GM12878 (cell line): ENCODE data around the gene SCN11A. TPM values are rescaled to one million over a fixed set of nuclear protein-coding genes. Genes with fewer than 3 reads are reported as not detected.
A peak's percentile ranks its signal among the peaks of the same experiment; 100 is the strongest.

ENCODE experiments used
- ATAC-seq: fragments of 200-7000 bp; cut with Tn5 transposase; 3 replicates; pipeline ENCODE4 v1.9.1; 2020; ENCODE audit warnings: mild to moderate bottlenecking, moderate library complexity
- BruUV-seq: library from RNA; stranded (reverse); fragments of 400-500 nt; replicated peaks from 2 replicates; lab custom pipeline; 2021; lab: Mats Ljungman, UMichigan
- CTCF ChIA-PET: fragments of 300-600 bp; sonication (Branson Sonifier 250); formaldehyde crosslinking; extraction: SDS; loops from one replicate; lab custom pipeline; 2021; ENCODE audit warnings: inconsistent platforms; lab: Yijun Ruan, JAX
- POLR2A ChIA-PET: fragments of 350-600 bp; formaldehyde crosslinking; extraction: SDS; loops from one replicate; lab custom pipeline; 2021; ENCODE audit warnings: inconsistent platforms; lab: Charles Lee
- RAD21 ChIA-PET: fragments of 300-600 bp; sonication (Branson Sonifier 250); formaldehyde crosslinking; loops from one replicate; lab custom pipeline; 2023; ENCODE audit warnings: antibody characterized with exemption; ENCODE audit not compliant: unreplicated experiment; lab: Charles Lee
- SMC1A ChIA-PET: fragments of 300-600 bp; sonication (Branson Sonifier 250); formaldehyde crosslinking; loops from one replicate; lab custom pipeline; 2023; ENCODE audit not compliant: unreplicated experiment, uncharacterized antibody; lab: Charles Lee
- DNase-seq: peaks from one replicate; pipeline ENCODE4 v3.0.0-alpha.2; 2011; ENCODE audit warnings: low read depth, low spot score
- FAIRE-seq: peaks from 3 replicates; lab custom pipeline; 2011; peaks lifted over from hg19 to GRCh38; lab: Jason Lieb, UNC
- H2AFZ ChIP-seq: 2 replicates; pipeline ENCODE4 v1.6.0; 2011; ENCODE audit warnings: low read depth, low read length, control low read depth; ENCODE audit not compliant: control insufficient read depth
- H3K27ac ChIP-seq: 2 replicates; pipeline ENCODE4 v1.5.1; 2011; ENCODE audit warnings: control low read depth; ENCODE audit not compliant: control insufficient read depth, insufficient read depth
- H3K27me3 ChIP-seq, 2 experiments: replicated peaks in 1 of 2; 2 replicates each; pipeline versions ENCODE4 v1.6.0 to v1.6.1; 2011; ENCODE audit warnings: low read length in 1 of 2; ENCODE audit not compliant: control insufficient read depth in 2 of 2, insufficient read depth in 2 of 2
- H3K36me3 ChIP-seq, 2 experiments: 2 replicates each; pipeline ENCODE4 v1.5.1; 2011; ENCODE audit warnings: low read length in 1 of 2; ENCODE audit not compliant: control insufficient read depth in 2 of 2, insufficient read depth in 2 of 2
- H3K4me1 ChIP-seq: 2 replicates; pipeline ENCODE4 v1.6.1; 2011; ENCODE audit warnings: mild to moderate bottlenecking, low read length, moderate library complexity, mixed read lengths; ENCODE audit not compliant: control insufficient read depth, insufficient read depth
- H3K4me2 ChIP-seq: 2 replicates; pipeline ENCODE4 v1.6.0; 2011; ENCODE audit warnings: control low read depth; ENCODE audit not compliant: control insufficient read depth, insufficient read depth
- H3K4me3 ChIP-seq: fragments of 200-600 bp; sonication (generic); 2 replicates; pipeline ENCODE4 v1.5.1; 2016
- H3K79me2 ChIP-seq: 2 replicates; pipeline ENCODE4 v1.6.0; 2011; ENCODE audit warnings: low read length; ENCODE audit not compliant: control insufficient read depth, insufficient read depth
- H3K9ac ChIP-seq: 2 replicates; pipeline ENCODE4 v1.8.0; 2011; ENCODE audit warnings: low read length, control low read depth, mixed read lengths; ENCODE audit not compliant: control insufficient read depth, insufficient read depth
- H3K9me3 ChIP-seq: replicated peaks from 3 replicates; pipeline ENCODE4 v1.5.1; 2011; ENCODE audit warnings: mild to moderate bottlenecking, low read length; ENCODE audit not compliant: control insufficient read depth, insufficient read depth
- H4K20me1 ChIP-seq: 2 replicates; pipeline ENCODE4 v1.6.0; 2011; ENCODE audit not compliant: control insufficient read depth, insufficient read depth
- ASH2L ChIP-seq: fragments of 300-600, 200-600 bp; sonication (generic); IDR thresholded peaks from 2 replicates; pipeline ENCODE4 v1.6.1; 2017; ENCODE audit warnings: low read depth, mild to moderate bottlenecking, borderline replicate concordance
- BACH1 ChIP-seq: fragments of 450-650 bp; IDR thresholded peaks from 2 replicates; pipeline ENCODE4 v1.6.1; 2017; ENCODE audit warnings: mild to moderate bottlenecking, borderline replicate concordance
- CHD2 ChIP-seq: IDR thresholded peaks from 2 replicates; pipeline ENCODE4 v1.6.1; 2011; ENCODE audit warnings: low read depth, low read length, improper control_type of control experiment, borderline replicate concordance
- CREM ChIP-seq: IDR thresholded peaks from 2 replicates; pipeline ENCODE4 v1.6.1; 2014; ENCODE audit warnings: antibody characterized with exemption, low read depth
- CTCF ChIP-seq, 3 experiments: IDR thresholded peaks in 2 of 3; conservative IDR thresholded peaks in 1 of 3; 2 replicates each; pipeline ENCODE4 v1.5.1; 2011; ENCODE audit warnings: low read depth in 3 of 3, low read length in 3 of 3, mild to moderate bottlenecking in 3 of 3, control low read depth in 2 of 3, moderate library complexity in 2 of 3, inconsistent platforms in 1 of 3, mixed read lengths in 1 of 3; ENCODE audit not compliant: control insufficient read depth in 2 of 3, insufficient read depth in 1 of 3; ENCODE audit errors: extremely low read depth in 1 of 3
- FOS ChIP-seq: IDR thresholded peaks from 3 replicates; pipeline ENCODE4 v1.6.1; 2011; ENCODE audit warnings: borderline replicate concordance; ENCODE audit not compliant: insufficient read length; ENCODE audit errors: extremely low read depth
- HDAC6 ChIP-seq: fragments of 200-600 bp; sonication (generic); IDR thresholded peaks from one replicate; pipeline ENCODE4 v1.8.0; 2017; ENCODE audit warnings: antibody characterized with exemption; ENCODE audit not compliant: unreplicated experiment
- IRF4 ChIP-seq: IDR thresholded peaks from 2 replicates; pipeline ENCODE4 v1.6.1; 2011; ENCODE audit warnings: low read depth, low read length
- RBBP5 ChIP-seq: fragments of 200-600 bp; sonication (generic); conservative IDR thresholded peaks from 2 replicates; pipeline ENCODE4 v1.6.1; 2016
- RFX5 ChIP-seq: IDR thresholded peaks from 2 replicates; pipeline ENCODE4 v1.6.1; 2011; ENCODE audit warnings: low read depth, low read length, improper control_type of control experiment
- ZNF592 ChIP-seq: fragments of 450-650 bp; IDR thresholded peaks from 2 replicates; pipeline ENCODE4 v1.6.1; 2017; ENCODE audit warnings: mild to moderate bottlenecking, moderate library complexity
- ZNF687 ChIP-seq: fragments of 450-650 bp; IDR thresholded peaks from 2 replicates; pipeline ENCODE4 v1.6.1; 2017; ENCODE audit warnings: mild to moderate bottlenecking, moderate library complexity
- WGBS: methylation state at CpG from one replicate; pipeline ENCODE4 v1.1.6; 2016; ENCODE audit warnings: low lambda C conversion rate; ENCODE audit not compliant: insufficient replicate concordance, insufficient coverage; ENCODE audit errors: missing lambda C conversion rate; 5-methylcytosine and 5-hydroxymethylcytosine counted together
- in situ Hi-C: fragments of 300-500 bp; cut with MboI; formaldehyde crosslinking; loops from 9 replicates; pipeline ENCODE4 v1.14.3; 2018; ENCODE audit warnings: mixed read lengths
- intact Hi-C: fragments of 100-400 bp; cut with micrococcal nuclease; formaldehyde crosslinking; loops from one replicate; pipeline ENCODE4 v1.14.2; 2022; ENCODE audit not compliant: unreplicated experiment
- polyA plus RNA-seq, 11 experiments: library from polyadenylated mRNA; depleted of rRNA in 4 of 11; unstranded in 6 of 11; stranded (reverse) in 5 of 11; fragments of >200 nt; fragmentation: Nextera tagmentation in 4 of 11; fragmentation: Illumina TruSeq in 1 of 11; extraction: Ambion mirVana in 4 of 11; extraction: Trizol in 1 of 11; gene quantifications; 1 replicate in 1 of 11; 2 replicates in 10 of 11; pipeline versions ENCODE4 v1.2.1 to v1.2.3, GENCODE V29; 2011 to 2016; ENCODE audit warnings: inconsistent platforms in 2 of 11, missing spikeins in 2 of 11, low read depth in 1 of 11
- total RNA-seq, 4 experiments: library from RNA; depleted of rRNA in 3 of 4; stranded (reverse); fragments of >200 nt in 3 of 4; fragmentation: Illumina TruSeq in 1 of 4; extraction: Trizol in 1 of 4; gene quantifications; 2 replicates each; pipeline versions ENCODE4 v1.2.1 to v1.2.3, GENCODE V29; 2013 to 2021

SCN11A gene
- total and polyA plus RNA-seq, 10 of the 15 experiments (the other 5 are each of a cell fraction or from before 2014, with no cell fraction given): under 0.01 to 0.14 (median 0.03) TPM; not detected in 4

- no peak for TF ChIP-seq ZNF687
- TF ChIP-seq HDAC6: no peak
- no peak for TF ChIP-seq BACH1
- no peak for TF ChIP-seq CHD2
- TF ChIP-seq ASH2L: no peak
Observed at GRCh38 chr3:39095778-39096177, 44.0 kb upstream of the SCN11A start (continued).

GRCh38 chr3:39094851-39095677 is 43.3 kb upstream of the SCN11A start:
- Histone ChIP-seq H3K9me3 (no peaks in the 10 kb centered on the region), H3K9ac (no peak overlapping the region), H4K20me1 (no peaks in the 10 kb centered on the region), H3K27me3 (no peaks in the 10 kb centered on the region), H3K4me2 (no peak overlapping the region), H2AFZ (no peak overlapping the region), H3K4me3 (no peak overlapping the region), H3K27ac (no peak overlapping the region), H3K79me2 (no peaks in the 10 kb centered on the region), H3K36me3 (peaks cover 24 to 29% of the 10 kb centered on the region in 2 experiments; a peak in 3 of 4 replicates), H3K4me1 (no peaks in the 10 kb centered on the region)
- ChIA-PET SMC1A (no interaction called here), RAD21 (no interaction called here), POLR2A (no interaction called here), CTCF (interaction anchor here (0.9 to 2.9 kb wide), 4 partner anchors 95 to 197 kb away, joined by 3 to 13 read pairs (median 4); no protein-coding TSS in a partner anchor)
- 81% methylated on average over 7 of the region's 7 CpGs for WGBS
- intact Hi-C loops: no loop called here
- no peak for DNase-seq
- in situ Hi-C loops: no loop called here
- BruUV-seq: TSS peak; percentile 45
- no peak for FAIRE-seq
- no peak for ATAC-seq
- TF ChIP-seq ZNF592: no peak
- no peak for TF ChIP-seq RBBP5
- no peak for TF ChIP-seq CREM
- no peak for TF ChIP-seq IRF4
- no peak for TF ChIP-seq CTCF (IDR thresholded peaks at IDR 0.05 in 2 of 3, conservative IDR thresholded peaks at IDR 0.05 in 1 of 3; ENCODE audit: control insufficient read depth in 2 of 3, extremely low read depth in 1 of 3, insufficient read depth in 1 of 3, low read depth in 3 of 3, low read length in 3 of 3)
- no peak for TF ChIP-seq RFX5
- TF ChIP-seq FOS: no peak
